ENCODE results near the gene CRYZL1. TPM values are rescaled to one million over a fixed set of nuclear protein-coding genes. Genes with fewer than 3 reads are reported as not detected.

CRYZL1 gene
- total RNA-seq, 1 donor from 2014 or later, result 45.5 TPM

Other genes starting within 250 kb of the CRYZL1 start
- gene IFNGR2, start 238.3 kb downstream of the CRYZL1 start, total RNA-seq, result 35.7 TPM
- 33.9 TPM for gene TMEM50B, start 161.8 kb downstream of the CRYZL1 start, total RNA-seq
- 3.0 TPM for gene DNAJC28, start 150.0 kb downstream of the CRYZL1 start, total RNA-seq
- gene GART, start 99.6 kb downstream of the CRYZL1 start, total RNA-seq, result 91.0 TPM
- gene SON, start 98.7 kb downstream of the CRYZL1 start, total RNA-seq, result 213 TPM
- gene DONSON, start 53.1 kb downstream of the CRYZL1 start, total RNA-seq, result 19.9 TPM
- 64.4 TPM for gene ITSN1, start 760 bp upstream of the CRYZL1 start, total RNA-seq

All from temporal lobe (tissue), 1 donor.